GM21619 (cell line): ENCODE data around the gene HEATR1.
A peak's percentile ranks its signal among the peaks of the same experiment; 100 is the strongest.
"Not testable (repeated sequence)": the region's sequence is repeated elsewhere in the genome, so short reads cannot be mapped to it uniquely, and the experiment has no call there.

Experiments
- ATAC-seq: cut with Tn5 transposase; IDR thresholded peaks from one replicate; pipeline ENCODE4 v1.9.1; 2021; ENCODE audit not compliant: unreplicated experiment

Gene HEATR1, protein sequence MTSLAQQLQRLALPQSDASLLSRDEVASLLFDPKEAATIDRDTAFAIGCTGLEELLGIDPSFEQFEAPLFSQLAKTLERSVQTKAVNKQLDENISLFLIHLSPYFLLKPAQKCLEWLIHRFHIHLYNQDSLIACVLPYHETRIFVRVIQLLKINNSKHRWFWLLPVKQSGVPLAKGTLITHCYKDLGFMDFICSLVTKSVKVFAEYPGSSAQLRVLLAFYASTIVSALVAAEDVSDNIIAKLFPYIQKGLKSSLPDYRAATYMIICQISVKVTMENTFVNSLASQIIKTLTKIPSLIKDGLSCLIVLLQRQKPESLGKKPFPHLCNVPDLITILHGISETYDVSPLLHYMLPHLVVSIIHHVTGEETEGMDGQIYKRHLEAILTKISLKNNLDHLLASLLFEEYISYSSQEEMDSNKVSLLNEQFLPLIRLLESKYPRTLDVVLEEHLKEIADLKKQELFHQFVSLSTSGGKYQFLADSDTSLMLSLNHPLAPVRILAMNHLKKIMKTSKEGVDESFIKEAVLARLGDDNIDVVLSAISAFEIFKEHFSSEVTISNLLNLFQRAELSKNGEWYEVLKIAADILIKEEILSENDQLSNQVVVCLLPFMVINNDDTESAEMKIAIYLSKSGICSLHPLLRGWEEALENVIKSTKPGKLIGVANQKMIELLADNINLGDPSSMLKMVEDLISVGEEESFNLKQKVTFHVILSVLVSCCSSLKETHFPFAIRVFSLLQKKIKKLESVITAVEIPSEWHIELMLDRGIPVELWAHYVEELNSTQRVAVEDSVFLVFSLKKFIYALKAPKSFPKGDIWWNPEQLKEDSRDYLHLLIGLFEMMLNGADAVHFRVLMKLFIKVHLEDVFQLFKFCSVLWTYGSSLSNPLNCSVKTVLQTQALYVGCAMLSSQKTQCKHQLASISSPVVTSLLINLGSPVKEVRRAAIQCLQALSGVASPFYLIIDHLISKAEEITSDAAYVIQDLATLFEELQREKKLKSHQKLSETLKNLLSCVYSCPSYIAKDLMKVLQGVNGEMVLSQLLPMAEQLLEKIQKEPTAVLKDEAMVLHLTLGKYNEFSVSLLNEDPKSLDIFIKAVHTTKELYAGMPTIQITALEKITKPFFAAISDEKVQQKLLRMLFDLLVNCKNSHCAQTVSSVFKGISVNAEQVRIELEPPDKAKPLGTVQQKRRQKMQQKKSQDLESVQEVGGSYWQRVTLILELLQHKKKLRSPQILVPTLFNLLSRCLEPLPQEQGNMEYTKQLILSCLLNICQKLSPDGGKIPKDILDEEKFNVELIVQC (N-terminal part only)

DNA sequence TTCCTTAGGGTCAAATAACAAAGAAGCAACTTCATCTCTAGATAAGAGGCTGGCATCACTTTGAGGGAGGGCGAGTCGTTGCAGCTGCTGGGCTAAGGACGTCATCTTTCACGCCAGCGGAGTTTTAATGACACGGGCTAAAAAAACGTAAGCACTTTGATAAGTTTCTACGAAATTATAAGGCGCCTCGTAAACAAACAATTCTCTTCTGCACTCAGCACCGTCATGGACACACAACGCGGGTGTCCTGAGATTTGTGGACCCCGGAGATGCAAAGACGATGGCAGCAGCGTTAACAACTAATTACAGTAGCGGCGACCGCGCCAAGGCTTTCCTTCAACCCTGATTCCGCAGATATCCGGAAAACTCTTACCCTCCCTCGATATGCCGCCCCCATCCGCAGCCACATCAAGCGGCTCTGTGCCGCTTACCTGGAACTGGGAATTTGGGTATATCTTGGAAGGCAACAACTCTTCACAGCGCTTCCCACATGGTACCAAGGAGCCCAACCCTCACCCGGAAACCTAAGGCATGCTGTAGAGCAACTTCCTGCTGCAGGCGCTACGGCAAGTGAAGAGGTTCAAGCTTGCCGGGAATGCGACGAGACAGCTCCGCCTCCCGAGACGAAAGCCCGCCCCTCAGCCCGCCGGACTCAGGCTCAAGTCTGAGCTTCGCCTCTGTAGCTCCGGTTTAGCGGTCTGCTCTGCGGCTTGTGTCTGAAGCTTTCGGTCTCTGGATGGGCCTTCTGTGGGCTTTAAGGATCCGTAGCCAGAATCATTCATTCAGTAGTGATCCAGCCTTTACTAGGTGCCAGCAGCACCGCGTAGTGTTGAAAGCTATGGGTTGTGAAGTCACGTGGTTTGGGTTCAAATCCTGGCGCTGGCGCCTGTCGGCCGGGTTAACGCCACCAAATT, at the start of gene HEATR1:
HEATR1 (minus strand) TSS at position 526 of the 914 bp plus-strand sequence; CDS start at position 105, 421 bp downstream.
- peak; percentile 98 for ATAC-seq

DNA sequence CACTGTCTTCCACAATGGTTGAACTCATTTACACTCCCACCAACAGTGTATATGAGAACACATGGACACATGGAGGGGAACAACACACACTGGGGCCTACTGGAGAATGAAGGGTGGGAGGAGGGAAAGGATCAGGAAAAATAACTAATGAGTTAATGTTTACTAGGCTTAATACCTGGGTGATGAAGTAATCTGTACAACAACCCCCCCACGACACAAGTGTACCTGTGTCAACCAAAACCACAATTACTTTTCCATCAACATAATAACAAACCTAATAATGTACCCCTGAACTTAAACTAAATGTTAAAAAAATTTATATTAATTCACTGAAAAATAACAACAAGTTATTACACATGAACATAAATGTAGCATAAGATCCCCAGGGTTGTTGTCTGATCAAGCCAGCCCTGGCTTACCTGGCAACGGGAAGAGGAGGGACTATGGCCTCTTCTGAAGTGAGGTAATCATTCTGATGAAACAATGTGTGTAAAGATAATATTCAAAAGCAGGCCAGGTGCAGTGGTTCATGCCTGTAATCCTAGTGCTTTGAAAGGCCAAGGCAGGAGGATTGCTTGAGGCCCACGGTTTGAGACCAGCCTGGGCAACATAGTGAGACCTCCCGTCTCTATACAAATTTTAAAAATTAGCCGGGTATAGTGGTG, 40.8 kb upstream of the HEATR1 start:
- ATAC-seq: no peak

DNA sequence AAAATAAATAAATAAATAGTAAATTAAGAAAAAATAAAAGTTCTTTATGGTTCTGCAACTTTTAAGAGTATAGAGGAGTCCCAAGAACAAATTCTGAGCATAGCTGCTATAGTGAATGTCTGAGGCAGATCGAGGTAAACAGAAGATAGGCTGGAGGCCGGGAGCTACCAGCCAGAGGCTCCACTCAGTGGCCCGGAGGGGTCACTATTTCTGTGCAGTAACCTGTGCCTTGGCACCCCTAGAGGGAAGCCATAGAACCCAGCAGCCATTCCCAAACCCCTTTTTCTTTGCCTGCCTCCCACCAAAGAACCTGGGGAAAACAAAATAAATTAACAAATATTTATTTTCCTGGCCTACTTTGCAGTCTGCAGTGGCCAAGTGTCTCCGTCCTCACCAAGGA, 38.4 kb upstream of the HEATR1 start:
- ATAC-seq: no peak

DNA sequence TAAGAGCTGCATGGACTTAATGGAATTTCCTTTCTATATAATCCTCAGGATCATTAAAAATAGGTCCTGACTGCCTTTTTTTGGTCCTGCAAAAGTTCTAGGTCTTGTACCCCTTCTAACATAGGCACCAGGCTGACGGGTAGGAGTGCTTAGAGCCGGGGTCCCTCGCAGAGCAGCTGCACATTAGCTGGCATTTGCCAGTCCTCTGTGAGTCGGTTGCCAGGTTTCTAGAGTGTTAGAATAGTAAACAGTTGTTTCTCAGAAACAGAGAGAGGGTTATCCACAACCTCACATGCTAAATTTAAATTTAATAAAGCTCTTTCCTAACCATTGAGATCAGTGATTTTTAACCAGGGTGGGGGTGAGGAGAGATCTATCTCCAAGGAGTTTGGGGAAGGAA, 35.4 kb upstream of the HEATR1 start:
- no peak for ATAC-seq

DNA sequence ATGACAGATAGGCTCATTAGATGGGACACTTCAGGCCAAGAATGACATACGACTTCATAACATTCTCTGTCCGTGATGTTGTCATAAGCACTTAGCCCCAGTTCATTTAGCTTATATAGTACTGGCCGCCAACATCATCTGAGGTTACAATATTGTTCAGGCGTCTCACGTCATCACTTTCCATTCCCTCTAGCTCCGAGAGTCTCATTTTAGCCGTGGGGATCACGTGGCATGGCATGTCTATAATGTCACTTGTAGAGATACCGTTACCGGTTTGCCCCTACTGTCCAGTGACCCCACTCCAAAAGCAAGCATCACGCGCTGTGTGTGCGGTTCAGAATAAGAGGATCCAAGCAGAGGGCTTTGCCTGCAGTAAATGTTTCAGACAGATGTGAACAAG, 34.6 kb upstream of the HEATR1 start:
- no peak for ATAC-seq

DNA sequence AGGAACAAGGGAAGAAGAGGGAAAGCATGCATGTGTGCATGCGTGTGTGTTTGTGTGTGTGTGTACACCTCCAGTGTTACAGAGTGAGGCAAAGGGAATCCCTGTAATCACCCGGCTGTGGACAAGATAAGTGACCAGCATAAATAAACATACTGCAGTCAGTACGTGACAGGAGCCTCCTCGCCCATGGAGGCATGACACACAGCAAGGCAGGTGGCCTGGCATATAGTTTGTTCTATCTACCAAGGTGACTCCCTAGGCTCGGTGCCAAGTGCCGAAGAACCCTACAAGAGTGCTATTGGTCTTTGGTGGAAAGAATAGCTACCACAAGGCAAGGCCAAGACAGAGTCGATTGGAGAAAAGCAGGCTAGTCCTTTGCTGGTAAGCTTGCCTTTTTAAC, 31.7 kb upstream of the HEATR1 start:
- ATAC-seq: no peak

DNA sequence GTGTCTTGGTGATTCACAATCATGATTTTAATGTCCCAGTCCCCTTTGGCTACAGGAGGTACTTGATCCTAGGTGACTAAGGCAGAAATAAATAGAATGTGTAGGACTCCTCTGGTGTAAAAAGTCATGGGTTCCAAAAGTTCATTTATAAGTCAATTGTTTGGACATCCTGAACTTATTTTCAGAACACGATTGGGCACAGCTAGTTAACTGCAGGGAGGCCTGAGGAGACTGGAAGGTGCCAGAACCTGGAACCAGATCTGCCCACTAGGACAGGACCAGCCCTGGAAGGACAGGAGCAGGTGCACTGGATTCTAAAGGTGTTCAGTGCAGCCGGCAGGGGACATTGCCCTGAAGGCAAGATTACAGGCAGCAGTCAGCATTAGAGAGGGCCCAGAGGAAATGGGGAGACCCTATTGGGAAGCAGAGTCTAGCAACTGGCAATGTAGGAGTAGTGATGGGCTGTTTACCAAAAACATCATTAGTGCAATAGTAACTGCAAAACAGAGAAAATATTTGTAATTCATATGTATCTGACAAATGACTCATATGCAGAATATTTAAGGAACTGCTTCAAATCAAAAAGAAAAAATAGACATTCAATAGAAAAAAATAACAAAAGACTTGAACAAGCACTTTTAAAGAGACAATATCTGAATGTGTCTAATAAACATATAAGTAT, 23.6 kb upstream of the HEATR1 start:
- ATAC-seq: no peak

DNA sequence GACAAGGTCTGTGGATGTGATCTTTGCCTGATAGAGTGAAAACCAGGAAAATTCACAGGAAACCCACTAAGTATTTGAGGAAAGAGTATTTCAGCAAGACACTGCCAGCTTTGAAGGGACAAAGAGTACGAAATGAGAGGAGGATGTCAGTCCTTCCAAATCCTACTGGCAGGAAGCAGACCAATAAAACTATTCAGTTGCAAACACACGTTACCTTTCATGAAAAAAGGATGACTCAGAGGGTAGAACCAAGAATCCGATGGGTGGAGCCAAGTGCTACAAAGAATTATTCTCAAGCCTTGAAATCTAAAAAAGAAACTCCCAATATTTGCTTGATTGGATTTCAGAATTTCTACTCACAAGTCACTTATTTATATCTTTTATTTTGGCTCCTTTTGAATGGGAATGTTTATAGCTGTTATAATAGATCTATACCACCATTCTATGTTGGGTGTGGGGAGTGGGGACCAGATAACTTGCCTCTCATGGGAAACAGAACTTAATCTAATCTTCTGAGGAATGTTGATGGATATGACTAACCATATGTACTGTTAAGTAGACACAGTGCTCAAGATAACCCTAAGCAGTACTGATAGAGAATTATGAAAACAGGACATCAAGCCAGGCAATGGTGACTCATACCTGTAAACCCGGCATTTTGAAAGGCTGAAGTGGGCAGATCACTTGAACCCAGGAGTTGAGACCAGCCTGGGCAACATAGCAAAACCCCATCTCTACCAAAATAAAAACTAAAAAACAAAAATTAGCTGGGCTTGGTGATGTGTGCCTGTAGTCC, 19.3 kb upstream of the HEATR1 start:
- ATAC-seq: no peak

DNA sequence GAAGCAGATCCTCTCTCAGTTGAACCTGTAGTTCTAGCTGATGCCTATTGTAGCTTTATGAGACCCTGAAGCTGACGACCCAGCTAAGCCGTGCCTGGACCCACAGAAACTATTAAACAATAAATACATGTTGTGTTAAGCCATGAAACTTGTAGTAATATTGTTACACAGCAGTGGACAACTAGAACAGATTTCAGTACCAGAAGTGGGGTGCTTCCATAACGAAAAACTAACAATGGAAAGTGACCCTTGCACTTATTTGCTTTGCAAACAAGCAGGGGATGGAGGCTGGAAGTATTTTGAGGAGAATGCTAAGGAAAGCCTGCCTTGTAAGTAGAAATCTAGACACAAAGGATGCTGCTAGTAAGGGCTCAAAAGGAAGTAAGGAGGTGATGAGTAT, 18.1 kb upstream of the HEATR1 start:
- ATAC-seq: no peak

DNA sequence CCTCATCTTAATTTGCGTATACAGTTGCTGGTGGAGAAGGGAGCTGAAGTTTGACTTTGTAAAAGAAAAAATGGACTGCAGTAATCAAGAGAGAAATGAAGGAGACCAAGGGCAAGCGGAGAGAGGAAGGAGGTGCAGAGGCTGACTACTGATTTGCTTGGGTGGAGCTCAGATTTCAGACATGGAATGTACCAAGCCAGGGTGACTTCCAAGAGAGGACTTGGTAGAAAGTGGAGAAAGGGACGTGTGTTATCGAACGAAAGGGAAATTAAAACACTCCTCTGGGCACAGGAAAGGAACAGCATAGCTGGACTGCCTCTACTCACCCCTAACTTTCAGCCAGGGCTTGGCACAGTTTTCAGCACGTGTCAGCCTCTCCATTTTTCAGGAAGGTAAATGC, 15.1 kb upstream of the HEATR1 start:
- ATAC-seq: no peak

DNA sequence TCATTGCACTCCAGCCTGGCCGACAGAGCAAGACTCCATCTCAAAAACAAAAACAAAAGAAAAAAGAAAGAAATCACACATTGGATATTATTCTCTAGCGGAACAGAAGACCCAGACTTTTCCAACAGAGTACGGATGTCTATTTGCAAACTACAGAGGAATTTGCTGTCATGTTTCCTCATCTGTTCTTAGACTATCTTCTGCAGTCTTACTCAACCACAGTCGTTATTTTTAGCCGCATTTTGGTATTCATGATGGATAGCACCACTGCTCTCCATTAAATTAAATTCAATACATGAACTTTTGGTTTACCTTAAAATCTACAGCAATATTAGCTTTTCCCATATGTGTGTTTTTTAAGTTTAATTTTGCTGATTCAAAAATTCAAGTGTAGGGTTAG, 14.2 kb upstream of the HEATR1 start:
- no peak for ATAC-seq

DNA sequence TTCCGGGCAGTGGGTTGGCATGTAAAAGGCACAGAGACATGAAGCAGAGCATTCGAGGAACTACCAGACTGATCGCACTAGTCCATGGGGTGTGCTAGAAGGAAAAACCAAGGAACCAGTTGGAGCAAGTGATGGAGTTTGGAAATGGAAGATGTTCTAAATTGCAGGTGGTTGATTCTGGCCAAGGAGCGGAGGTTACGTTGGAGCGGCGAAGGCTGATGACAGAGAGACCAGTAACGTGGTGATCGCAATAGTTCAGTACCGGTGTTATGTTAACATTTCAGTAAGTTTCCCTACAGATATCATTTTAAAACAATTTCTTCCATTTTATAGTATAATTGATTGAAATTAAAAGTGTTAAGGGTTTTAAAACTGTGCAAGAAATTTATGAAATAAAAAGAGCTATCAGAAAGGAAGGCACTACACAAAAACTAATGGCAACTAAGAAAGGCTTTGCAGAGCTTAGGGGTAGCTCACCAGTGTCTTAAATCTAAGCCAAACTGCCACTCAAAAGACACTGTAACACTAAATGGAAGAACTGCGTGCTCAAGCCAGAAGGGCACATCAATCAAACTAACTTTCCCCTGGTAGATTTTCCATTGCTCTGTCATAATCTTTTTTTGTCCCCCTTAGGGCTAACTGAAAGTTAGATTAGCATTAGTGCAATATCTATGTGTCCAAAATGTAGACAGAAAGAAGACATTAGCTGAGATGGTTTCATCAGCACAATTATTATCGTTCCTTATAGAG, 11.3 kb upstream of the HEATR1 start:
- no peak for ATAC-seq

DNA sequence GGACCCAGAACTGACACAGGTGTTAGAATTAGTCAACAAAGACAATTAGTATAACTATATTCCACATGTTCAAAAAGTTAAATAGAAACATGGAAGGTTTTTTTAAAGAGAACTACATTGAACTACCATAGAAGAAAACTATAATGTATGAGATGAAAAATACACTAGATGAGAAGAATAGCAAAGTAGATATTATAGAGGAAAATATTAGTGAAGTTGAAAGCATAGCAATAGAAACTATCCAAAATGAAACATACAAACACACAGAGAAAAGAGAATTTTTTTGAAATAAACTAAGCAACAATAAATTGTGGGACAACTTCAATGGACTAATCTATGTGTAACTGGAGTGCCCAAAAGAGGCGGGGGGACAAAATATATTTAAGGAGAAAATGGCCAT, 8.0 kb upstream of the HEATR1 start:
- ATAC-seq: no peak

DNA sequence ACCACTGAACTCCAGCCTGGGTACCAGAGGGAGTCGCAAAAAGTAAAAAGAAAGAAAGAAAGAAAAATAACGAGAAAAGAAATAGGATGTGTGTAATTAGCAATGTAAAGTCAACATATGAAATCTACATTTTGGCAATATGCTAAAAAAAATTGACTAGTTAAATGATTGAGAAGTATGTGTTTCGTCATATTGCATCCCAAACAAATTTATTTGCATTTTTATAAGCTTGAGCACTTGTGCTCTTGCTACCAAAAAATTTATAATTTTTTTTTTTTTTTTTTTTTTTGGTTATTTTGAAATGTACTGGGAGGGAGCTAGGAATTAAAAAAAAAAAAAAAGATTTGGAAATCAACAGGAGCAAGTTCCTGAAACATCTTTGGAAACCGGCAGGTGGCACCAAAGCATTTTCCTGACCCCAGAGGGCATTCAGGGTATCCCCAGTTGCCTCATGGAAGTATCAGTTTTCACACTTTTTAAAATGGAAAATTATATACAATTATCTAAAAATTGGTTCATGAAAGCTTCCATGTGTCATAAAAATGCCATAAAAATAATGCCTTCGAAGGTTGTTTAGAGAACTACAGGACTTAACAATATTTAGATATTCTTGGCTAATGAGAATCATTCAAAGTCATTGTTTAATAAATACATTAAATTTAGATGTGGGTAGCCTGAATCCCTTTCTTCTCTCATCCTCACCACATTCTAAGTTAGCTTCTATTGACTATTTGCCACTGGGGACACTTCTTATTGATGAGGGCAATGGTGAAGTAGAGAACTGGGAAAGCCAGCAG, 4.8 kb upstream of the HEATR1 start:
- no peak for ATAC-seq

DNA sequence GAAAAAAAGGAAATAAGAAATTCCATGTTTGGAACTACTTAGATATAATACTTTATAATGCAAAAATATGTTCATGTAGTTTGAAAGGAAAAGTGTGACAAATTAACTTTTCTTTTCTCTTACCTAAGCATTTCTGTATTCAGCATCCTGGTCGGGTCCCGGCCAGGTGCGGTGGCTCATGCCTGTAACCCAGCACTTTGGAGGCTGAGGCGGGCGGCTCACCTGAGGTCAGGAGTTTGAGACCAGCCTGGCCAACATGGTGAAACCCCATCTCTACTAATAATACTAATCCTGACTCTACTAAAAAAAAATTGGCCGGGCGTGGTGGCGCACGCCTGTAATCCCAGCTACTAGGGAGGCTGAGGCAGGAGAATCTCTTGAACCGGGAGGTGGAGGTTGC, 3.3 kb upstream of the HEATR1 start:
- not testable (repeated sequence) for ATAC-seq

DNA sequence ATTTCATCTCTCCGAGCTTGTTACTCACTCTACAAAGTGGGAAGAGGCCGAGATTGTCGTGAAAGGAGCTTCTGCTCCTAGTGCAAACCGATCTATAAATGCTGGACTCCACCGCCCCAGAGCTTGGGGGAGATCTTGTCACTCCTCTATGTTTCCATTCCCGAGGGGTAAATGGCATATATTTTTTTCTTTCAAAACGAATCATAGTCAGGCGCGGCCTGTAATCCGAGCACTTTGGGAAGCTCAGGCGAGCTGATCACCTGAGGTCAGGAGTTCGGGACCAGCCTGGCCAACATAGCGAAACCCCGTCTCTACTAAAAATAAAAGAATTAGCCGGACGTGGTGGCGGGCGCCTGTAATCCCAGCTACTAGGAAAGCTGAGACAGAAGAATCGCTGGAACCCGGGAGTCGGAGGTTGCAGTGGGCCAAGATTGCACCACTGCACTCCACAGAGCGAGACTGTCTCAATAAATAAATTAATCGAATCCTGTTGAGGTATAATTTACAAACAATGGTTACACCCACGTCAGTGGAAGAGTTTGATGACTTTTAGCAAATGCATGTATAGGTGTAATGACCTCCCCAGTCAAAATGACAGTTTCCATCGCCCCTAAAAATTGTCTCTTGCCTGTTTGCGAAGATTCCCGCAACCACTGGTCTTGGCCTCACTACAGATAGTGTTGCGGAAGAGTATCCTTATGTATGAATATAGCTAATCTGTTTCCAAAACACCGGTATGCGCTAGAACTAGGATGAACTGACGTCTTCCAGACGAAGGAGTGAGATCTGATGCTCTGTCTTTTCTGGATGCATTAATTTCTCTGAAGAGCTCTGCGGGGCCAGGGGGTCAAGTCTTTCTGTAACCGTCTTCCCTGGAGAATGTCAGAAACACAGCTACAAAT, 840 bp upstream of the HEATR1 start:
- no peak for ATAC-seq
